GM12875 (cell line): Measurements from ENCODE around the gene DNAJC10.
"Not testable (repeated sequence)": the region's sequence is repeated elsewhere in the genome, so short reads cannot be mapped to it uniquely, and the experiment has no call there.

Experiments
- H3K4me3 ChIP-seq: one replicate; pipeline ENCODE4 v1.5.1; 2011; ENCODE audit warnings: low read depth, low read length, control low read depth
- CTCF ChIP-seq: IDR thresholded peaks from 2 replicates; pipeline ENCODE4 v1.5.1; 2011; ENCODE audit warnings: low read depth, mild to moderate bottlenecking, control low read depth, inconsistent platforms, low read length, moderate library complexity, borderline replicate concordance; ENCODE audit not compliant: insufficient read depth

Gene DNAJC10

GRCh38 chr2:182724656-182725055 lies 8.6 kb downstream of the DNAJC10 start:
- TF ChIP-seq CTCF: no peak
- no peak overlapping the region for H3K4me3 ChIP-seq

GRCh38 chr2:182726473-182726872 lies 10.4 kb downstream of the DNAJC10 start:
- TF ChIP-seq CTCF: no peak
- H3K4me3 ChIP-seq: no peak overlapping the region

- TF ChIP-seq CTCF: no peak
- H3K4me3 ChIP-seq: no peak overlapping the region
These were observed 12.0 kb downstream of the DNAJC10 start for GRCh38 chr2:182728014-182728413.

GRCh38 chr2:182729710-182730339 lies 13.8 kb downstream of the DNAJC10 start:
- no peak for TF ChIP-seq CTCF
- H3K4me3 ChIP-seq: no peak overlapping the region

GRCh38 chr2:182730486-182730885 lies 14.4 kb downstream of the DNAJC10 start:
- H3K4me3 ChIP-seq: no peak overlapping the region
- TF ChIP-seq CTCF: no peak

- no peak for TF ChIP-seq CTCF
- H3K4me3 ChIP-seq: no peak overlapping the region
These were observed 16.7 kb downstream of the DNAJC10 start for GRCh38 chr2:182732736-182733135.

GRCh38 chr2:182733572-182733971 lies 17.5 kb downstream of the DNAJC10 start:
- TF ChIP-seq CTCF: no peak
- H3K4me3 ChIP-seq: no peak overlapping the region

GRCh38 chr2:182736856-182737255 lies 20.8 kb downstream of the DNAJC10 start:
- not testable (repeated sequence) for H3K4me3 ChIP-seq
